GM18505 (cell line): ENCODE data around the gene JARID2.
"Not testable (repeated sequence)": the region's sequence is repeated elsewhere in the genome, so short reads cannot be mapped to it uniquely, and the experiment has no call there.

Experiments used
- ATAC-seq: cut with Tn5 transposase; IDR thresholded peaks from one replicate; pipeline ENCODE4 v1.9.1; 2021; ENCODE audit not compliant: unreplicated experiment
- POLR2A ChIP-seq: IDR thresholded peaks from 4 replicates; pipeline ENCODE4 v1.6.1; 2011; ENCODE audit warnings: borderline replicate concordance; ENCODE audit not compliant: insufficient read depth, insufficient read length; ENCODE audit errors: extremely low read depth

JARID2 gene

GRCh38 chr6:15536198-15536955 is 290.5 kb downstream of the JARID2 start:
- ATAC-seq: no peak
- TF ChIP-seq POLR2A: no peak

- TF ChIP-seq POLR2A: no peak
- ATAC-seq: no peak
Measured at GRCh38 chr6:15538106-15538505, 292.2 kb downstream of the JARID2 start.

GRCh38 chr6:15538766-15539495 is 293.1 kb downstream of the JARID2 start:
- no peak for TF ChIP-seq POLR2A
- no peak for ATAC-seq

- no peak for ATAC-seq
Measured at GRCh38 chr6:15539722-15540270, 293.9 kb downstream of the JARID2 start.

GRCh38 chr6:15543332-15543917 is 297.6 kb downstream of the JARID2 start:
- ATAC-seq: not testable (repeated sequence)

More at GRCh38 chr6:15539722-15540270, 293.9 kb downstream of the JARID2 start:
- TF ChIP-seq POLR2A: no peak

- no peak for ATAC-seq
- no peak for TF ChIP-seq POLR2A
Measured at GRCh38 chr6:15544321-15544900, 298.5 kb downstream of the JARID2 start.

GRCh38 chr6:15546591-15546990 is 300.7 kb downstream of the JARID2 start:
- ATAC-seq: no peak
- no peak for TF ChIP-seq POLR2A

- no peak for TF ChIP-seq POLR2A
- no peak for ATAC-seq
Measured at GRCh38 chr6:15547400-15547799, 301.5 kb downstream of the JARID2 start.

- no peak for ATAC-seq
- no peak for TF ChIP-seq POLR2A
Measured at GRCh38 chr6:15549371-15549770, 303.5 kb downstream of the JARID2 start.

- TF ChIP-seq POLR2A: no peak
- no peak for ATAC-seq
Measured at GRCh38 chr6:15550546-15551123, 304.8 kb downstream of the JARID2 start.

GRCh38 chr6:15551262-15551661 is 305.4 kb downstream of the JARID2 start:
- TF ChIP-seq POLR2A: no peak
- ATAC-seq: no peak

- no peak for ATAC-seq
Measured at GRCh38 chr6:15551798-15552197, 305.9 kb downstream of the JARID2 start.

GRCh38 chr6:15553031-15553430 is 307.2 kb downstream of the JARID2 start:
- no peak for ATAC-seq
- TF ChIP-seq POLR2A: no peak

More at GRCh38 chr6:15551798-15552197, 305.9 kb downstream of the JARID2 start:
- no peak for TF ChIP-seq POLR2A

- ATAC-seq: no peak
- TF ChIP-seq POLR2A: no peak
Measured at GRCh38 chr6:15553736-15554294, 307.9 kb downstream of the JARID2 start.
